K562 (cell line): Measurements from ENCODE around the gene HOXB4. TPM values are rescaled to one million over a fixed set of nuclear protein-coding genes. Genes with fewer than 3 reads are reported as not detected.

Experiments
- ATAC-seq: fragments of 200-7000 bp; cut with Tn5 transposase; 3 replicates; pipeline ENCODE4 v1.9.1; 2020; ENCODE audit warnings: moderate library complexity
- BruUV-seq: library from RNA; stranded (reverse); fragments of 400-500 nt; replicated peaks from 2 replicates; lab custom pipeline; 2021; lab: Mats Ljungman, UMichigan
- CTCF ChIA-PET: fragments of 300-600 bp; formaldehyde crosslinking; extraction: SDS; loops from one replicate; lab custom pipeline; 2021; ENCODE audit warnings: low intra/inter-chr PET ratio; lab: Yijun Ruan, JAX
- POLR2A ChIA-PET: fragments of 300-600, 350-650 bp; sonication (Branson Sonifier 250); formaldehyde crosslinking; extraction: SDS; loops from one replicate; lab custom pipeline; 2021; ENCODE audit warnings: antibody characterized with exemption, inconsistent platforms; lab: Yijun Ruan, JAX
- DNase-seq, 4 experiments: peaks; one replicate each; pipeline versions ENCODE4 v3.0.0 to v3.0.0-alpha.2; 2011 to 2018; ENCODE audit warnings: low spot score in 3 of 4, mixed read lengths in 3 of 4; ENCODE audit errors: extremely low read depth in 1 of 4
- FAIRE-seq: peaks from 2 replicates; lab custom pipeline; 2011; peaks lifted over from hg19 to GRCh38; lab: Jason Lieb, UNC
- H2AFZ ChIP-seq: 2 replicates; pipeline ENCODE4 v1.6.0; 2011; ENCODE audit warnings: low read depth, low read length, control low read depth, inconsistent platforms
- H3K27ac ChIP-seq: fragments of 200-600 bp; 3 replicates; pipeline ENCODE4 v1.8.0; 2011; ENCODE audit warnings: low read depth, mild to moderate bottlenecking, control low read depth, inconsistent platforms, low read length, moderate library complexity, mixed read lengths; ENCODE audit errors: extremely low read depth
- H3K27me3 ChIP-seq, 2 experiments: fragments of 300-600 bp in 1 of 2; 2 replicates in 1 of 2; 3 replicates in 1 of 2; pipeline versions ENCODE4 v1.6.0 to v1.8.0; 2011; ENCODE audit warnings: inconsistent platforms in 2 of 2, low read length in 2 of 2, mild to moderate bottlenecking in 1 of 2, mixed read lengths in 1 of 2, moderate library complexity in 1 of 2; ENCODE audit not compliant: control insufficient read depth in 2 of 2, insufficient read depth in 2 of 2
- H3K36me3 ChIP-seq: fragments of 300-600 bp; 3 replicates; pipeline ENCODE4 v1.8.0; 2011; ENCODE audit warnings: mild to moderate bottlenecking, low read length, inconsistent platforms; ENCODE audit not compliant: control insufficient read depth, insufficient read depth
- H3K4me1 ChIP-seq, 2 experiments: fragments of 200-600 bp in 1 of 2; replicated peaks in 1 of 2; 2 replicates in 1 of 2; 3 replicates in 1 of 2; pipeline versions ENCODE4 v1.5.1 to v1.8.0; 2011; ENCODE audit warnings: inconsistent platforms in 2 of 2, low read length in 2 of 2, mild to moderate bottlenecking in 1 of 2, mixed read lengths in 1 of 2, moderate library complexity in 1 of 2; ENCODE audit not compliant: control insufficient read depth in 2 of 2, insufficient read depth in 2 of 2
- H3K4me2 ChIP-seq: 2 replicates; pipeline ENCODE4 v1.6.1; 2011; ENCODE audit warnings: low read length, control low read depth, inconsistent platforms, mixed read lengths; ENCODE audit not compliant: insufficient read depth
- H3K4me3 ChIP-seq: fragments of 200-600 bp; sonication (generic), shearing (Covaris generic); 2 replicates; pipeline ENCODE4 v1.5.1; 2016; ENCODE audit warnings: control low read depth, inconsistent platforms
- H3K79me2 ChIP-seq: fragments of 200-600 bp; 3 replicates; pipeline ENCODE4 v1.8.0; 2011; ENCODE audit warnings: low read length, inconsistent platforms; ENCODE audit not compliant: control insufficient read depth, insufficient read depth
- H3K9ac ChIP-seq, 2 experiments: 2 replicates each; pipeline versions ENCODE4 v1.6.0 to v1.6.1; 2011; ENCODE audit warnings: low read depth in 2 of 2, low read length in 2 of 2, control low read depth in 1 of 2, inconsistent platforms in 1 of 2, mild to moderate bottlenecking in 1 of 2, mixed read lengths in 1 of 2; ENCODE audit not compliant: insufficient read depth in 1 of 2
- H3K9me1 ChIP-seq: one replicate; pipeline ENCODE4 v1.6.0; 2011; ENCODE audit warnings: inconsistent platforms, mild to moderate bottlenecking, low read length, moderate library complexity; ENCODE audit not compliant: control insufficient read depth, insufficient read depth
- H3K9me3 ChIP-seq: replicated peaks from 2 replicates; pipeline ENCODE4 v1.5.1; 2011; ENCODE audit warnings: low read depth, low read length, inconsistent platforms; ENCODE audit not compliant: control insufficient read depth, insufficient read depth
- H4K20me1 ChIP-seq: replicated peaks from 2 replicates; pipeline ENCODE4 v1.6.1; 2011; ENCODE audit warnings: low read length, inconsistent platforms, mixed read lengths; ENCODE audit not compliant: control insufficient read depth, insufficient read depth
- ARID1B ChIP-seq: fragments of 450-650 bp; IDR thresholded peaks from 2 replicates; pipeline ENCODE4 v1.6.1; 2016; ENCODE audit warnings: antibody characterized with exemption, mild to moderate bottlenecking, inconsistent platforms
- BHLHE40 ChIP-seq: IDR thresholded peaks from 2 replicates; pipeline ENCODE4 v1.6.1; 2011; ENCODE audit warnings: low read length, improper control_type of control experiment
- FOXP1 ChIP-seq: sonication (generic); formaldehyde crosslinking; IDR thresholded peaks from 2 replicates; pipeline ENCODE4 v1.8.0; 2022; ENCODE audit warnings: mild to moderate bottlenecking, missing genetic modification reagents
- MCM2 ChIP-seq: fragments of 450-650 bp; IDR thresholded peaks from 2 replicates; pipeline ENCODE4 v1.6.1; 2017; ENCODE audit warnings: low read depth, mild to moderate bottlenecking
- STAG1 ChIP-seq: sonication (generic); formaldehyde crosslinking; IDR thresholded peaks from 2 replicates; pipeline ENCODE4 v1.5.0; 2020; ENCODE audit warnings: missing genetic modification reagents, borderline replicate concordance
- U2AF2 ChIP-seq: fragments of 200-400 bp; formaldehyde crosslinking; optimal IDR thresholded peaks from 2 replicates; pipeline ENCODE3; 2017; ENCODE audit warnings: low read depth, mild to moderate bottlenecking, low read length
- ZNF311 ChIP-seq: fragments of 250-450 bp; sonication (Bioruptor Pico); IDR thresholded peaks from 2 replicates; pipeline ENCODE4 v1.4.0; 2020; ENCODE audit warnings: mild to moderate bottlenecking, moderate library complexity
- ZNF445 ChIP-seq: fragments of 250-450 bp; sonication (Bioruptor Pico); IDR thresholded peaks from 2 replicates; pipeline ENCODE4 v1.4.0; 2020; ENCODE audit warnings: low read depth, mild to moderate bottlenecking, moderate library complexity
- ZNF584 ChIP-seq: fragments of 200-800 bp; sonication (Bioruptor generic); IDR thresholded peaks from 2 replicates; pipeline ENCODE4 v1.6.1; 2016; ENCODE audit warnings: low read depth, mild to moderate bottlenecking, missing genetic modification characterization, missing compliant biosample characterization
- ZNF707 ChIP-seq: fragments of 250-450 bp; sonication (Bioruptor Pico); conservative IDR thresholded peaks from 2 replicates; pipeline ENCODE4 v1.8.0; 2022; ENCODE audit warnings: inconsistent platforms, mild to moderate bottlenecking, moderate library complexity
- WGBS: fragments of 100-300 bp; shearing (Covaris generic); methylation state at CpG from one replicate; pipeline ENCODE4 v1.1.6; 2016; ENCODE audit warnings: low coverage, mixed read lengths; ENCODE audit not compliant: insufficient coverage; ENCODE audit errors: missing lambda C conversion rate; 5-methylcytosine and 5-hydroxymethylcytosine counted together
- in situ Hi-C: fragments of 300-500 bp; cut with MboI; formaldehyde crosslinking; loops from 4 replicates; pipeline ENCODE4 v1.15.0; 2018; ENCODE audit warnings: inconsistent platforms, mixed read lengths
- intact Hi-C: fragments of 100-400 bp; cut with micrococcal nuclease; formaldehyde crosslinking; loops from 2 replicates; pipeline ENCODE4 v1.14.2; 2022
- polyA plus RNA-seq, 8 experiments: library from polyadenylated mRNA; depleted of rRNA in 4 of 8; stranded (reverse) in 5 of 8; unstranded in 3 of 8; fragments of >200 nt; fragmentation: Nextera tagmentation in 2 of 8; fragmentation: Illumina TruSeq in 1 of 8; extraction: Ambion mirVana in 2 of 8; extraction: Trizol in 1 of 8; gene quantifications; 2 replicates each; pipeline versions ENCODE4 v1.2.1 to v1.2.3, GENCODE V29; 2011 to 2014; ENCODE audit warnings: inconsistent platforms in 1 of 8, missing spikeins in 1 of 8
- total RNA-seq, 7 experiments: library from RNA; depleted of rRNA in 6 of 7; stranded (reverse); fragments of >200 nt in 6 of 7; fragmentation: Illumina TruSeq in 2 of 7; extraction: Trizol in 2 of 7; gene quantifications; 2 replicates each; pipeline versions ENCODE4 v1.2.1 to v1.2.3, GENCODE V29; 2011 to 2021; ENCODE audit warnings: low replicate concordance in 1 of 7
- TF ChIP-seq, protein P1 (sequence below), 2 experiments: fragments of 450-650 bp in 1 of 2; sonication (generic) in 1 of 2; formaldehyde crosslinking; conservative IDR thresholded peaks; 2 replicates each; pipeline versions ENCODE4 v1.4.0 to v1.8.1; 2020 to 2022; ENCODE audit warnings: mild to moderate bottlenecking in 1 of 2, missing genetic modification reagents in 1 of 2
- TF ChIP-seq, protein P2 (sequence below): sonication (generic); formaldehyde crosslinking; IDR thresholded peaks from 2 replicates; pipeline ENCODE4 v1.9.0; 2022; ENCODE audit warnings: mild to moderate bottlenecking, missing genetic modification reagents
- TF ChIP-seq, protein P3 (sequence below): sonication (generic); formaldehyde crosslinking; IDR thresholded peaks from 2 replicates; pipeline ENCODE4 v1.8.0; 2023; ENCODE audit warnings: mild to moderate bottlenecking, missing genetic modification reagents
- TF ChIP-seq, protein P4 (sequence below): fragments of 450-650 bp; IDR thresholded peaks from 2 replicates; pipeline ENCODE4 v1.6.1; 2016; ENCODE audit warnings: low read depth, mild to moderate bottlenecking, moderate library complexity

Gene HOXB4
- total and polyA plus RNA-seq, 9 of the 15 experiments (the other 6 are each of a cell fraction or from before 2014, with no cell fraction given), result 1.6 to 34.9 (median 14.9) TPM

DNA sequence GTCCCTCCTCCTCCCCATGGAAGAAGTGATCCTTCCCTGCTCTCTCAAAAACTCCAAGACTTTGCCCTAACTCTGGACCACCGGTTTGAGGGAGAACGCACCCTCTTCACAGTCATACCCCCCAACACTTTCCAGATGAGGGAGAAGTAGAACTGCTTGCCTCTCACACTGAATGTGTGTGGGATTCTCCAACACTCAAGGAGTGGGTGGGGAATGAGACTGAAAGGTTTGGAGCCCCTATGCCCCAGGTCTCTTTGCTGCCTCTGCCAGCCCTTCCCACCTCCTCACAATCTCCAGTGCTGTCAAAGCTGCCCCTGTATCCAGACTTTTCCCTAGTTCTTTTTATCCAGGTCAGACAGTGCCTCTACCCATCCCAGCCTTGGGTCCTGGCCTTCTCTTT lies 11.4 kb downstream of the HOXB4 start (continued):
- TF ChIP-seq, protein P1, sequence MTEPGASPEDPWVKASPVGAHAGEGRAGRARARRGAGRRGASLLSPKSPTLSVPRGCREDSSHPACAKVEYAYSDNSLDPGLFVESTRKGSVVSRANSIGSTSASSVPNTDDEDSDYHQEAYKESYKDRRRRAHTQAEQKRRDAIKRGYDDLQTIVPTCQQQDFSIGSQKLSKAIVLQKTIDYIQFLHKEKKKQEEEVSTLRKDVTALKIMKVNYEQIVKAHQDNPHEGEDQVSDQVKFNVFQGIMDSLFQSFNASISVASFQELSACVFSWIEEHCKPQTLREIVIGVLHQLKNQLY (CRISPR knock-in tag; conservative IDR thresholded peaks at IDR 0.05), result no peak
- TF ChIP-seq, protein P2, sequence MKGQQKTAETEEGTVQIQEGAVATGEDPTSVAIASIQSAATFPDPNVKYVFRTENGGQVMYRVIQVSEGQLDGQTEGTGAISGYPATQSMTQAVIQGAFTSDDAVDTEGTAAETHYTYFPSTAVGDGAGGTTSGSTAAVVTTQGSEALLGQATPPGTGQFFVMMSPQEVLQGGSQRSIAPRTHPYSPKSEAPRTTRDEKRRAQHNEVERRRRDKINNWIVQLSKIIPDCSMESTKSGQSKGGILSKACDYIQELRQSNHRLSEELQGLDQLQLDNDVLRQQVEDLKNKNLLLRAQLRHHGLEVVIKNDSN (CRISPR knock-in tag), result no peak
- no peak for TF ChIP-seq ARID1B

DNA sequence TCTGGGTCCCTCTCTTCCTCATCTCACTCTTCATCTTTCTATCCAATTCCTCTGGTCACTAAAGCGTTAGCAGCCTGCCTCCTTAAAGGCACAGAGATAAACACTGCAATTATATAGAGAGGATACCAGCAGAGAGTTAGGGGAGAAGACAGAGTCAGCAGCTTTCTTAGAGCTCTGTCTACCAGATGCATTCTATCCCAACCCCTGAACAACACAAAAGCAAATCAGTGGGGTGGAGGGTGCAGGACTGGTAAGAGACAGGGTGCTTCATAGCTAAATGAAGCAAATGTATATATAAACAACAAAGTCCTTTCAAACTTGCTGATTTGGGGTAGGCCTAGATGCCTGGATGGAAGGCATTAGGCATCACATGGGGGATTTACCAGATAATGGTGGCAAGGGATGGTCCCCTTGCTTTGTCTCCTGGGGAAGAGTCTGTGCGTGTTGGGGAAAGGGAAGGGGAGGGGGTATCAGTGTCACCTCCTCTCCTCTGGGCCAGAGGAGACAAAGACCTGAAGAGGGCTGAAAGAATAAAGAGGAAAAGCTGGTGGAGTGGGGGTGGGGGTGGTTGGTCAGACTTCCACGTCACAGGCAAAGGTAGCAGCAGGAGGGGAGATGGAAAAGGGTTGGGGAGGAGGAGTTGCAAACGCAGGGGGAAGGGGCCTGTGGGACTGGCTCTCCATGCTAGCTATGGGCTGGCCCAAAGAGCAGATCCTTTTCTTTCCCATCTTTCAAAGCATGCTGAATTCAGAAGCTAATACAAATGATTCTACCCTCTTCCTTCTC lies 12.0 kb downstream of the HOXB4 start:
- H4K20me1 ChIP-seq, result no peaks in the 10 kb centered on the region; the same call in 1 of the 2 replicates
- DNase-seq, result no peak
- H3K79me2 ChIP-seq, result peaks cover 59% of the 10 kb centered on the region
- no peak overlapping the region for H3K27ac ChIP-seq
- in situ Hi-C loops, result no loop called here
- WGBS, result 56% methylated on average over 3 of the region's 4 CpGs
- H3K4me1 ChIP-seq, result peaks cover 19 to 24% of the 10 kb centered on the region in 2 experiments
- CTCF ChIA-PET, result no interaction called here
- peaks cover 6% of the 10 kb centered on the region for H3K9me1 ChIP-seq
- no peaks in the 10 kb centered on the region for H3K9me3 ChIP-seq
- no peak overlapping the region for H3K4me2 ChIP-seq
- H3K36me3 ChIP-seq, result peaks cover 95% of the 10 kb centered on the region; the same call in 2 of the 3 replicates
- H3K27me3 ChIP-seq, result no peaks in the 10 kb centered on the region
- ATAC-seq, result no peak
- intact Hi-C loops, result no loop called here
- POLR2A ChIA-PET, result interaction anchor here (3.9 kb wide), 1 partner anchor 10 kb away, joined by 21 read pairs; no protein-coding TSS in a partner anchor
- no peak overlapping the region; a peak in 1 of 4 replicates for H3K9ac ChIP-seq
- H3K4me3 ChIP-seq, result no peak overlapping the region
- FAIRE-seq, result no peak
- no TSS peak for BruUV-seq
- no peak overlapping the region for H2AFZ ChIP-seq
- no peak for TF ChIP-seq BHLHE40
- TF ChIP-seq U2AF2, result no peak
- TF ChIP-seq ZNF584, result no peak
- TF ChIP-seq, protein P3, sequence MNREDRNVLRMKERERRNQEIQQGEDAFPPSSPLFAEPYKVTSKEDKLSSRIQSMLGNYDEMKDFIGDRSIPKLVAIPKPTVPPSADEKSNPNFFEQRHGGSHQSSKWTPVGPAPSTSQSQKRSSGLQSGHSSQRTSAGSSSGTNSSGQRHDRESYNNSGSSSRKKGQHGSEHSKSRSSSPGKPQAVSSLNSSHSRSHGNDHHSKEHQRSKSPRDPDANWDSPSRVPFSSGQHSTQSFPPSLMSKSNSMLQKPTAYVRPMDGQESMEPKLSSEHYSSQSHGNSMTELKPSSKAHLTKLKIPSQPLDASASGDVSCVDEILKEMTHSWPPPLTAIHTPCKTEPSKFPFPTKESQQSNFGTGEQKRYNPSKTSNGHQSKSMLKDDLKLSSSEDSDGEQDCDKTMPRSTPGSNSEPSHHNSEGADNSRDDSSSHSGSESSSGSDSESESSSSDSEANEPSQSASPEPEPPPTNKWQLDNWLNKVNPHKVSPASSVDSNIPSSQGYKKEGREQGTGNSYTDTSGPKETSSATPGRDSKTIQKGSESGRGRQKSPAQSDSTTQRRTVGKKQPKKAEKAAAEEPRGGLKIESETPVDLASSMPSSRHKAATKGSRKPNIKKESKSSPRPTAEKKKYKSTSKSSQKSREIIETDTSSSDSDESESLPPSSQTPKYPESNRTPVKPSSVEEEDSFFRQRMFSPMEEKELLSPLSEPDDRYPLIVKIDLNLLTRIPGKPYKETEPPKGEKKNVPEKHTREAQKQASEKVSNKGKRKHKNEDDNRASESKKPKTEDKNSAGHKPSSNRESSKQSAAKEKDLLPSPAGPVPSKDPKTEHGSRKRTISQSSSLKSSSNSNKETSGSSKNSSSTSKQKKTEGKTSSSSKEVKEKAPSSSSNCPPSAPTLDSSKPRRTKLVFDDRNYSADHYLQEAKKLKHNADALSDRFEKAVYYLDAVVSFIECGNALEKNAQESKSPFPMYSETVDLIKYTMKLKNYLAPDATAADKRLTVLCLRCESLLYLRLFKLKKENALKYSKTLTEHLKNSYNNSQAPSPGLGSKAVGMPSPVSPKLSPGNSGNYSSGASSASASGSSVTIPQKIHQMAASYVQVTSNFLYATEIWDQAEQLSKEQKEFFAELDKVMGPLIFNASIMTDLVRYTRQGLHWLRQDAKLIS (CRISPR knock-in tag), result no peak
- no peak for TF ChIP-seq MCM2
- TF ChIP-seq ZNF445 (CRISPR knock-in tag), result no peak
- no peak for TF ChIP-seq ZNF311
- TF ChIP-seq, protein P4, sequence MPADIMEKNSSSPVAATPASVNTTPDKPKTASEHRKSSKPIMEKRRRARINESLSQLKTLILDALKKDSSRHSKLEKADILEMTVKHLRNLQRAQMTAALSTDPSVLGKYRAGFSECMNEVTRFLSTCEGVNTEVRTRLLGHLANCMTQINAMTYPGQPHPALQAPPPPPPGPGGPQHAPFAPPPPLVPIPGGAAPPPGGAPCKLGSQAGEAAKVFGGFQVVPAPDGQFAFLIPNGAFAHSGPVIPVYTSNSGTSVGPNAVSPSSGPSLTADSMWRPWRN, result no peak
- TF ChIP-seq ZNF707 (CRISPR knock-in tag), result no peak
- TF ChIP-seq FOXP1 (CRISPR knock-in tag), result no peak
- TF ChIP-seq STAG1 (CRISPR knock-in tag), result no peak
